ENCODE results near the gene ARF6.

Gene ARF6

DNA sequence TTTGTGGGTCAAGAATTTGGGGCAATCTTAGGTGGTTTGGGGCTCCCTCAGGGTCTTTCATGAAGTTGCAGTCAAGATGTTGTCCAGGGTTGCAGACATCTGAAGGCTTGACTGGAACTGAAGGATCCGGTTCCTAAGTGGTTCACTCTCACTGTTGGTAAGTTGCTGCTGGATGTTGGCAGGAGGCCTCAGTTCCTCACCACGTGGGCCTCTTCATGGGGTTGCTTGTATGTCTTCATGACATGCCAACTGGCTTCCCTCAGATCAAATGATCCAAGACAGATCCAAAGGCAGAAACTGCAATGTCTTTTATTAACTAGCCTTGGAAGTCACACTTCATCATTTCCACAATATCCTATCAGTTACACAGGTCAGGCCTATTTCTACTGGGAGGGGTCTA, 49.2 kb downstream of the ARF6 start:
- DNase-seq (ENCODE audit: low spot score), result no peak

DNA sequence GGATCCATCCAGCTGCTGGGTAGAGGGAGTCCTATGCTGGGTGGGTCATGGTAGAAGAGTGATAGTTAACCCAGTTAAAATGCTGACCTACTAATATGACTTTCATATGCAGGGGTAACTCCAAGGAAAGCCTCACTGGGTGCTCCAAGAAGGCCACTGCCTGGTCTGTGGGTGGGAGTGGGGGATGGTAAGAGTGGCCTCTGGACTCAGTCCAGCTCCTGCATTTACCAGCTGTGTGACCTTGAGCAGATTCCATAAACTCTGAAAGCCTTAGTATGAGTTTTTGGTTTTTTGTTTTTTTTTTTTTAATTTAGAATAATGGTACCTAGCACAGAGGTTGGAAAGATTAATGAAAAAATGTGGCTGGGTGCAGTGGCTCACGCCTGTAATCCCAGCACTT, 51.6 kb downstream of the ARF6 start:
- no peak for DNase-seq (ENCODE audit: low spot score)

DNA sequence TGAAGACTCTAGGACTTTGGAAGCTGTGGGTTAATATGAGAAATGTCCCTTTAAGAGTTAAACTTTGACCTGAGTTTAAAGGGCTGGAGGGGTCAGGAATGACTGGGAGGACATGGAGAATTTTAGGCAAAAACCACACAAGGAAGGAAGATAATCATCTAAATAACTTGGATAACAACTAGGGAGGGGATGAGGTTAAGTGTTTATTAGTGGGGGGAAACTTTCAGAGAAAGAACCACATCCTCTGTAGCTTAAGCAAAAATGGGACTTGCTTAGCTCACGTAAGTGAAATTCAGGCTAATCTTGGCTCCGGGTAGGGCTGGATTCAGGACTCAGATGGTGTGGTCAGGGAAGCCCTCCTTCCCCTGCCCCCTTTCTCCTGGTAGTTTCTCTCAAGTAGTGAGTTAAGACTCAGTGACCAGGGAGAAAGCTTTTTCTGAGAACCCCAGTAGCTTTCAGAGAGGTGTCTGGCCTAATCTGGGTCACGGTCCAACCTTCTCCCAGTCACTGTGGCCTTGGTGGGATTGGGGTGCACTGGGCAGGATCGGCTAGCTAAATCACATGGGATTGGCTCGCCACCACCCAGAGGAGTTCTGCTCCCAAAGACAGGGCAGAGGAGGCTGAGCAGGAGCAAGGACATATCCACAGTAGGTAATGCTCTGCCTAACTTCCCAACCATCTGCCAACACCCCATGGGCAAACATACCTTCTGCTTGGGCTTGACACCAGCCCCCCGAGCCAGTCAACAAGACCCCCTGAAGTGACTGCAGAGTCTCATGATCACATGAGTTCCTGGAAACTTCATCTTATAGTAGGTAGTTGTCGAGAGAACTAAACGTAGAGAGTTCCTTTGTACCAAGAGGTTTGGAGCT, 52.8 kb downstream of the ARF6 start:
- no peak for DNase-seq (ENCODE audit: low spot score)

All from LoVo (cell line).